Measurements from ENCODE around the gene BBOF1. TPM values are rescaled to one million over a fixed set of nuclear protein-coding genes. Genes with fewer than 3 reads are reported as not detected.

Gene BBOF1
- polyA plus RNA-seq, 1 experiment = 3.5 TPM

GRCh38 chr14:74015963-74016362, 3.2 kb upstream of the BBOF1 start:
- Histone ChIP-seq H3K36me3 (ENCODE audit: control insufficient read depth, insufficient read depth, low read length) (no peaks in the 10 kb centered on the region), H3K27me3 (ENCODE audit: control insufficient read depth, insufficient read depth, low read length) (no peaks in the 10 kb centered on the region), H3K4me3 (ENCODE audit: low read depth, low read length) (no peak overlapping the region)
- DNase-seq (ENCODE audit: low read depth) = no peak
- TF ChIP-seq, protein P1, sequence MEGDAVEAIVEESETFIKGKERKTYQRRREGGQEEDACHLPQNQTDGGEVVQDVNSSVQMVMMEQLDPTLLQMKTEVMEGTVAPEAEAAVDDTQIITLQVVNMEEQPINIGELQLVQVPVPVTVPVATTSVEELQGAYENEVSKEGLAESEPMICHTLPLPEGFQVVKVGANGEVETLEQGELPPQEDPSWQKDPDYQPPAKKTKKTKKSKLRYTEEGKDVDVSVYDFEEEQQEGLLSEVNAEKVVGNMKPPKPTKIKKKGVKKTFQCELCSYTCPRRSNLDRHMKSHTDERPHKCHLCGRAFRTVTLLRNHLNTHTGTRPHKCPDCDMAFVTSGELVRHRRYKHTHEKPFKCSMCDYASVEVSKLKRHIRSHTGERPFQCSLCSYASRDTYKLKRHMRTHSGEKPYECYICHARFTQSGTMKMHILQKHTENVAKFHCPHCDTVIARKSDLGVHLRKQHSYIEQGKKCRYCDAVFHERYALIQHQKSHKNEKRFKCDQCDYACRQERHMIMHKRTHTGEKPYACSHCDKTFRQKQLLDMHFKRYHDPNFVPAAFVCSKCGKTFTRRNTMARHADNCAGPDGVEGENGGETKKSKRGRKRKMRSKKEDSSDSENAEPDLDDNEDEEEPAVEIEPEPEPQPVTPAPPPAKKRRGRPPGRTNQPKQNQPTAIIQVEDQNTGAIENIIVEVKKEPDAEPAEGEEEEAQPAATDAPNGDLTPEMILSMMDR (IDR thresholded peaks at IDR 0.05; ENCODE audit: insufficient read depth, low read depth, low read length) = no peak
- CTCF ChIA-PET = no interaction called here
- POLR2A ChIA-PET = no interaction called here

DNA sequence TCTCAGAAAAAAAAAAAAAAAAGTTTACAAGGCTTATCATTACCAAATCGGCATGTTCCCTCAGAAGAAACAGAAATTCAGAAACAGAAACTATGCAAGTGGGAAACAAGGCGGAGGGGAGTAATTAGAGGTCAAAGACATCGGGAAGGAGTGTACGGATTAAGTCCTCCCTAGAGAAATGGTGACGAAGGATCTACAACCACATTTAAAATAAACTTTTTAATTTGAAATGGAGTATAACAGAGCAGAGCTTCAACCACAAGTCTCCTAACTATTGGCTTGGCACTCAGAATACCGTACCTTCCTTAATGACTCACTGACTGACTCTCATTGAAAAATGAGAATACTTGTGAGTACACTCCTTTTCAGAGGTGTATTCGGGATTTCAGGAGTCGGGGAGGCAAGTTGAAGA, 969 bp upstream of the BBOF1 start:
- no peaks in the 10 kb centered on the region for H3K27me3 ChIP-seq (ENCODE audit: control insufficient read depth, insufficient read depth, low read length)
- H3K4me3 ChIP-seq (ENCODE audit: low read depth, low read length) = peak overlapping the region; percentile 98
- POLR2A ChIA-PET = no interaction called here
- H3K36me3 ChIP-seq (ENCODE audit: control insufficient read depth, insufficient read depth, low read length) = no peaks in the 10 kb centered on the region
- CTCF ChIA-PET = interaction anchor here (1.0 to 1.5 kb wide), 2 partner anchors 15 to 289 kb away, joined by 3 read pairs; no protein-coding TSS in a partner anchor
- DNase-seq (ENCODE audit: low read depth) = peak; percentile 15
- TF ChIP-seq, protein P1 (IDR thresholded peaks at IDR 0.05; ENCODE audit: insufficient read depth, low read depth, low read length) = no peak

DNA sequence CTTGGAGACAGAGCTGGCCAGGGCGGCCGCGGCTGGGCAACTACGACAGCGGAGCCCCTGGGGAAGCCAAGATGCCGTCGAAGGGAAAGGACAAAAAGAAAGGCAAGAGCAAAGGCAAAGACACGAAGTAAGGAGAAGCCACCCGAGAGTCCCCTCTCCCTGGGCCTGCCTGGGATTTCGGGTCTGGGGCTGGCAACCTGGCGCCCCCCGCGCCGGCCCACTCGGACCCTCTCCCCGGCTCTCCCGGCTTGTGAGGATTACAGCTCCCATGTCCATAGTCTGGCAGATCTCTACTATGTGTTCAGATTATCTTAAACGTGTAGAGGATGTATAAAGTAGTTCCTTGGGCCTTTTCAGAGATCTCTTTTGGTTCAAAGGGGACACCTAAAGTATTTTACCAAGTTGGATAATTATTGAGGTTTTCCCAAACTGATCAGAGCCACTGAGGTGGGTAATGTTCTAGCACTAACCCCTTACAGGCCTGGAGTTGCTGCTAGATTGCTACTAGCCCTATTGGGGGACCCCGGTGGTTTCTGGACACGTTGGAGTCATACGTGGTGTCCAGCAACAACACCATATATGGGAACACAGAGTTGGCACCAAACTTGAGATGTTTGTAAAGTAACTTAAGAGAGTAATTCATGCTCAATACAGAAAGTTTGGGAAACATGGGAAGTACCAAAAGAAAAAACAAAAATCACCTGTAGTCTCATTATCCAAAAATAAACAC, 424 bp downstream of the BBOF1 start:
- POLR2A ChIA-PET = interaction anchor here (0.7 kb wide), 1 partner anchor 529 kb away, joined by 4 read pairs; the partner anchor contains the start of gene RIOX1
- H3K36me3 ChIP-seq (ENCODE audit: control insufficient read depth, insufficient read depth, low read length) = no peaks in the 10 kb centered on the region
- peak; percentile 4 for DNase-seq (ENCODE audit: low read depth)
- no peaks in the 10 kb centered on the region for H3K27me3 ChIP-seq (ENCODE audit: control insufficient read depth, insufficient read depth, low read length)
- CTCF ChIA-PET = interaction anchor here (1.5 kb wide), 1 partner anchor 291 kb away, joined by 3 read pairs; no protein-coding TSS in a partner anchor
- peak overlapping the region; percentile 98 for H3K4me3 ChIP-seq (ENCODE audit: low read depth, low read length)
- TF ChIP-seq, protein P1 (IDR thresholded peaks at IDR 0.05; ENCODE audit: insufficient read depth, low read depth, low read length) = no peak

GRCh38 chr14:74022346-74022745, 3.2 kb downstream of the BBOF1 start:
- Histone ChIP-seq H3K36me3 (ENCODE audit: control insufficient read depth, insufficient read depth, low read length) (no peaks in the 10 kb centered on the region), H3K27me3 (ENCODE audit: control insufficient read depth, insufficient read depth, low read length) (no peaks in the 10 kb centered on the region), H3K4me3 (ENCODE audit: low read depth, low read length) (no peak overlapping the region)
- ChIA-PET POLR2A (no interaction called here), CTCF (no interaction called here)
- TF ChIP-seq, protein P1 (IDR thresholded peaks at IDR 0.05; ENCODE audit: insufficient read depth, low read depth, low read length) = no peak
- DNase-seq (ENCODE audit: low read depth) = no peak

DNA sequence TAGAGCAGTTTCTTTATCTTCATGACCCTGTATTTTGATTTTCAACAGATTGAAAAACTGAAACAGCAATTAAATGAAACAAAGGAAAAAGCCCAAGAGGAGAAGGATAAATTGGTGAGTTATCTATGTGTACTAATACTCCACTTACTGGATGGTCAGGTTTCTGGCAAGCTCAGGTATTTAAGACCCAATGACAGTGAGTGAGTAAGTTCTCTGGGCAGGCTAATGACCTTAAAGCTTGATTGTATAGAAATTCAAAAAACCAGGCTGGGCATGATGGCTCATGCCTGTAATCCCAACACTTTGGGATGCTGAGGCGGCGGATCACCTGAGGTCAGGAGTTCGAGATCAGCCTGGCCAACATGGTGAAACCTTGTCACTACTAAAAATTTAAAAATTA, 10.0 kb downstream of the BBOF1 start:
- TF ChIP-seq, protein P1 (IDR thresholded peaks at IDR 0.05; ENCODE audit: insufficient read depth, low read depth, low read length) = no peak
- no peaks in the 10 kb centered on the region for H3K36me3 ChIP-seq (ENCODE audit: control insufficient read depth, insufficient read depth, low read length)
- ChIA-PET POLR2A (no interaction called here), CTCF (interaction anchor here (0.5 kb wide), 1 partner anchor 15 kb away, joined by 4 read pairs; no protein-coding TSS in a partner anchor)
- no peak overlapping the region for H3K4me3 ChIP-seq (ENCODE audit: low read depth, low read length)
- no peaks in the 10 kb centered on the region for H3K27me3 ChIP-seq (ENCODE audit: control insufficient read depth, insufficient read depth, low read length)
- no peak for DNase-seq (ENCODE audit: low read depth)
